Ascending aorta (tissue), 2 donors: ENCODE data around the gene RPS8. TPM values are rescaled to one million over a fixed set of nuclear protein-coding genes. Genes with fewer than 3 reads are reported as not detected.
A peak's percentile ranks its signal among the peaks of the same experiment; 100 is the strongest.
"Not testable (repeated sequence)": the region's sequence is repeated elsewhere in the genome, so short reads cannot be mapped to it uniquely, and the experiment has no call there.

Source experiments
- DNase-seq, 2 donors: peaks; one replicate each; pipeline ENCODE4 v3.0.0-alpha.2; 2019; ENCODE audit warnings: low spot score in 2 of 2
- H3K27ac ChIP-seq, 2 donors: fragments of 200-600 bp; sonication (generic); one replicate each; pipeline ENCODE4 v1.5.1; 2016 to 2017; ENCODE audit warnings: mild to moderate bottlenecking in 1 of 2
- H3K27me3 ChIP-seq: fragments of 200-600 bp; sonication (generic); one replicate; pipeline ENCODE4 v1.5.1; 2017
- H3K36me3 ChIP-seq, 2 donors: fragments of 200-600 bp; sonication (generic); one replicate each; pipeline ENCODE4 v1.5.1; 2016
- H3K4me1 ChIP-seq, 2 donors: fragments of 200-600 bp; sonication (generic); one replicate each; pipeline ENCODE4 v1.5.1; 2016 to 2017; ENCODE audit warnings: mild to moderate bottlenecking in 1 of 2
- H3K4me3 ChIP-seq, 2 donors: fragments of 200-600 bp; sonication (generic); one replicate each; pipeline ENCODE4 v1.5.1; 2016 to 2017; ENCODE audit warnings: mild to moderate bottlenecking in 1 of 2
- H3K9me3 ChIP-seq, 2 donors: fragments of 200-600 bp; sonication (generic); one replicate each; pipeline ENCODE4 v1.5.1; 2016
- CTCF ChIP-seq, 3 experiments: fragments of 200-600 bp in 2 of 3; fragments of 450-650 bp in 1 of 3; sonication (generic) in 2 of 3; IDR thresholded peaks; one replicate each; pipeline ENCODE4 v1.5.1; 2016 to 2019; ENCODE audit warnings: antibody characterized with exemption in 3 of 3, mild to moderate bottlenecking in 1 of 3, moderate library complexity in 1 of 3
- intact Hi-C: fragments of 100-400 bp; cut with DNase I; formaldehyde crosslinking; loops from one replicate; pipeline ENCODE4 v1.15.1; 2023
- total RNA-seq: library from RNA; depleted of rRNA; stranded (reverse); fragments of >200 nt; gene quantifications from one replicate; pipeline ENCODE4 v1.1.0, GENCODE V29; 2016

Gene RPS8
- total RNA-seq, 1 donor from 2014 or later: 1,693 TPM

- Histone ChIP-seq H3K27me3 (no peaks in the 10 kb centered on the region), H3K4me1 (peaks cover 40 to 56% of the 10 kb centered on the region in 2 donors), H3K27ac (peak overlapping the region; percentile 99), H3K9me3 (no peaks in the 10 kb centered on the region), H3K4me3 (peak overlapping the region in 1 of 2 donors; percentile 38), H3K36me3 (peaks cover 15 to 29% of the 10 kb centered on the region in 2 donors)
- intact Hi-C loops: no loop called here
- no peak for DNase-seq
- TF ChIP-seq CTCF (IDR thresholded peaks at IDR 0.05): no peak
Observed at GRCh38 chr1:44811234-44811633, 35.9 kb downstream of the RPS8 start.

GRCh38 chr1:44812822-44813543 lies 37.6 kb downstream of the RPS8 start:
- Histone ChIP-seq H3K36me3 (peaks cover 15 to 25% of the 10 kb centered on the region in 2 donors), H3K4me1 (peaks cover 31 to 45% of the 10 kb centered on the region in 2 donors), H3K4me3 (peak overlapping the region; percentile 21 to 37), H3K9me3 (no peaks in the 10 kb centered on the region), H3K27me3 (no peaks in the 10 kb centered on the region), H3K27ac (peak overlapping the region; percentile 12 to 99)
- no peak for DNase-seq
- TF ChIP-seq CTCF (IDR thresholded peaks at IDR 0.05): no peak
- intact Hi-C loops: no loop called here

GRCh38 chr1:44815926-44816325 lies 40.6 kb downstream of the RPS8 start:
- DNase-seq: peak in 1 of 2 donors; percentile 56
- intact Hi-C loops, H3K27me3 ChIP-seq, H3K9me3 ChIP-seq, H3K4me3 ChIP-seq, H3K27ac ChIP-seq: not testable (repeated sequence)
- peaks cover 5 to 32% of the 10 kb centered on the region in 2 donors for H3K4me1 ChIP-seq
- peaks cover 15 to 25% of the 10 kb centered on the region in 2 donors for H3K36me3 ChIP-seq

GRCh38 chr1:44817307-44817706 lies 42.0 kb downstream of the RPS8 start:
- no peak for DNase-seq
- no peak overlapping the region for H3K27ac ChIP-seq
- H3K27me3 ChIP-seq: no peaks in the 10 kb centered on the region
- peaks cover 15 to 25% of the 10 kb centered on the region in 2 donors for H3K36me3 ChIP-seq
- intact Hi-C loops: no loop called here
- peaks cover 0 to 25% of the 10 kb centered on the region in 2 donors for H3K4me1 ChIP-seq
- H3K9me3 ChIP-seq: no peaks in the 10 kb centered on the region
- no peak for TF ChIP-seq CTCF (IDR thresholded peaks at IDR 0.05)
- no peak overlapping the region for H3K4me3 ChIP-seq

- Histone ChIP-seq H3K27me3 (no peaks in the 10 kb centered on the region), H3K4me3 (no peak overlapping the region), H3K9me3 (no peaks in the 10 kb centered on the region), H3K27ac (peak overlapping the region; percentile 77 to 95), H3K4me1 (peaks cover 0 to 25% of the 10 kb centered on the region in 2 donors), H3K36me3 (peaks cover 13 to 24% of the 10 kb centered on the region in 2 donors)
- no peak for TF ChIP-seq CTCF (IDR thresholded peaks at IDR 0.05)
- intact Hi-C loops: loop anchor here (2.0 kb wide), 1 partner anchor 17 kb away; the partner anchor contains the start of gene PLK3
- peak in 1 of 2 donors; percentile 50 for DNase-seq
Observed at GRCh38 chr1:44817771-44818495, 42.6 kb downstream of the RPS8 start.

GRCh38 chr1:44819196-44819607 lies 43.9 kb downstream of the RPS8 start:
- H3K27me3 ChIP-seq: no peaks in the 10 kb centered on the region
- DNase-seq: peak in 1 of 2 donors; percentile 61
- peaks cover 0 to 20% of the 10 kb centered on the region in 2 donors for H3K4me1 ChIP-seq
- intact Hi-C loops: loop anchor here (1.0 to 2.0 kb wide), 2 partner anchors 11 to 18 kb away; partner anchors contain the start of genes BTBD19 and PLK3
- H3K4me3 ChIP-seq: peak overlapping the region; percentile 47 to 66
- peaks cover 11 to 14% of the 10 kb centered on the region in 2 donors for H3K36me3 ChIP-seq
- no peaks in the 10 kb centered on the region for H3K9me3 ChIP-seq
- peak overlapping the region; percentile 77 to 95 for H3K27ac ChIP-seq
- no peak for TF ChIP-seq CTCF (IDR thresholded peaks at IDR 0.05)
